ENCODE measurements around the gene PRRC2C. TPM values are rescaled to one million over a fixed set of nuclear protein-coding genes. Genes with fewer than 3 reads are reported as not detected.

Gene PRRC2C
- total RNA-seq, 1 experiment from 2014 or later: 267 TPM

DNA sequence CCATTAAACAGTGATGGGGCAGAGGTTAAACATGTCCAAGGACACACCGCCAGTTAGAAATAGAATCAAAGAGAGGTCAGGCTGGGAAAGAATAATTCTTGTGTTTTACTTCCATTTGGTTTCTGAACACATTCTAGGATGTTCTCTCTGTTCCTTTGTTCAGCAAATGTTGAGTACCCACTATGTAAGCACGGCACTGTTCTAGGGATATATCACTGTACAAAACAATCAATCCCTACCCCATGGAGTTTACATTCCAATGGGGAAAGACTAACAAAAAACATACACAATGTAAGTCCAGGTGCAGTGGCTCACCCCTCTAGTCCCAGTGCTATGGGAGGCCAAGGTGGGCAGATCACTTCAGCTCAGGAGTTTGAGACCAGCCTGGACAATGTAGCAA lies 142.9 kb downstream of the PRRC2C start:
- no peaks in the 10 kb centered on the region for H3K23me2 ChIP-seq (ENCODE audit: insufficient read length, low read depth, low read length, poor library complexity, severe bottlenecking)
- Mint-ChIP-seq H3K27me3 (ENCODE audit: low read depth) (no peaks in the 10 kb centered on the region; the same call in 1 of the 2 replicates), H3K27ac (no peak overlapping the region), H3K36me3 (ENCODE audit: insufficient read depth in 1 of 3, low read depth in 3 of 3) (no peaks in the 10 kb centered on the region; a peak in 2 of 7 replicates), H3K4me1 (peaks cover 7 to 13% of the 10 kb centered on the region in 2 experiments), H3K9me3 (peaks cover 4 to 7% of the 10 kb centered on the region in 2 experiments; a peak in 4 of 5 replicates), H3K4me3 (no peak overlapping the region)
- no peak overlapping the region for H4K5ac ChIP-seq (ENCODE audit: insufficient read length, low read depth, low read length)
- no peak overlapping the region for H2BK15ac ChIP-seq (ENCODE audit: low read depth, low read length)
- no peak overlapping the region for H3K18ac ChIP-seq (ENCODE audit: insufficient read length, low read depth, low read length)
- no peaks in the 10 kb centered on the region for H3K79me1 ChIP-seq (ENCODE audit: insufficient read depth, low read depth, low read length, poor library complexity, severe bottlenecking)
- H2BK12ac ChIP-seq (ENCODE audit: insufficient read length, low read depth, low read length): no peak overlapping the region
- no peak overlapping the region for H3K27ac ChIP-seq (ENCODE audit: insufficient read length, low read depth, low read length)
- no peak for DNase-seq
- H3K9me3 ChIP-seq (ENCODE audit: control insufficient read depth, low read depth, low read length): no peaks in the 10 kb centered on the region
- WGBS (ENCODE audit: extremely low coverage, insufficient read length, low lambda C conversion rate): no CpG with 5 or more reads among the region's 2 CpGs
- H3K9ac ChIP-seq (ENCODE audit: extremely low read depth, insufficient read length, low read length): no peak overlapping the region
- no peak overlapping the region for H2BK120ac ChIP-seq (ENCODE audit: low read depth, low read length, poor library complexity, severe bottlenecking)
- no peaks in the 10 kb centered on the region for H3K27me3 ChIP-seq (ENCODE audit: insufficient read depth, low read length)
- no peaks in the 10 kb centered on the region for H3K79me2 ChIP-seq (ENCODE audit: insufficient read depth, low read length)
- H4K20me1 ChIP-seq (ENCODE audit: control insufficient read depth, insufficient read depth, insufficient read length): no peaks in the 10 kb centered on the region
- no peak overlapping the region for H2AFZ ChIP-seq (ENCODE audit: low read length)
- no peak overlapping the region for H4K91ac ChIP-seq (ENCODE audit: insufficient read length, low read depth, low read length)
- 0 out of 2 replicates have a peak, but pooled peaks cover 3% of the 10 kb centered on the region for H3K4me1 ChIP-seq (ENCODE audit: insufficient read depth, low read length)
- H2BK20ac ChIP-seq (ENCODE audit: low read depth, low read length, poor library complexity, severe bottlenecking): no peak overlapping the region
- no peak overlapping the region for H4K8ac ChIP-seq (replicated peaks; ENCODE audit: insufficient read length, low read depth, low read length)
- H3K23ac ChIP-seq (ENCODE audit: insufficient read length, low read depth, low read length): no peak overlapping the region
- H3K4me2 ChIP-seq (ENCODE audit: insufficient read depth, insufficient read length, low read length): no peak overlapping the region
- H3T11ph ChIP-seq (ENCODE audit: low read length): no peak overlapping the region
- H3K4ac ChIP-seq (ENCODE audit: low read depth, low read length): no peak overlapping the region
- H2AK5ac ChIP-seq (ENCODE audit: insufficient read length, low read length): no peak overlapping the region
- H3K56ac ChIP-seq (ENCODE audit: insufficient read length, low read depth, low read length): no peak overlapping the region
- H2BK5ac ChIP-seq (ENCODE audit: insufficient read length, low read length): no peak overlapping the region
- TF ChIP-seq, protein P1, sequence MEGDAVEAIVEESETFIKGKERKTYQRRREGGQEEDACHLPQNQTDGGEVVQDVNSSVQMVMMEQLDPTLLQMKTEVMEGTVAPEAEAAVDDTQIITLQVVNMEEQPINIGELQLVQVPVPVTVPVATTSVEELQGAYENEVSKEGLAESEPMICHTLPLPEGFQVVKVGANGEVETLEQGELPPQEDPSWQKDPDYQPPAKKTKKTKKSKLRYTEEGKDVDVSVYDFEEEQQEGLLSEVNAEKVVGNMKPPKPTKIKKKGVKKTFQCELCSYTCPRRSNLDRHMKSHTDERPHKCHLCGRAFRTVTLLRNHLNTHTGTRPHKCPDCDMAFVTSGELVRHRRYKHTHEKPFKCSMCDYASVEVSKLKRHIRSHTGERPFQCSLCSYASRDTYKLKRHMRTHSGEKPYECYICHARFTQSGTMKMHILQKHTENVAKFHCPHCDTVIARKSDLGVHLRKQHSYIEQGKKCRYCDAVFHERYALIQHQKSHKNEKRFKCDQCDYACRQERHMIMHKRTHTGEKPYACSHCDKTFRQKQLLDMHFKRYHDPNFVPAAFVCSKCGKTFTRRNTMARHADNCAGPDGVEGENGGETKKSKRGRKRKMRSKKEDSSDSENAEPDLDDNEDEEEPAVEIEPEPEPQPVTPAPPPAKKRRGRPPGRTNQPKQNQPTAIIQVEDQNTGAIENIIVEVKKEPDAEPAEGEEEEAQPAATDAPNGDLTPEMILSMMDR (conservative IDR thresholded peaks at IDR 0.05): no peak
- H3K14ac ChIP-seq (ENCODE audit: insufficient read depth, low read length): no peak overlapping the region
